G401 (cell line): Measurements from ENCODE around the gene PADI1. TPM values are rescaled to one million over a fixed set of nuclear protein-coding genes. Genes with fewer than 3 reads are reported as not detected.

Source experiments
- DNase-seq: peaks from one replicate; pipeline ENCODE4 v3.0.0-alpha.2; 2015; ENCODE audit warnings: low spot score
- in situ Hi-C: cut with HindIII; loops from 2 replicates; pipeline ENCODE4 v1.10.0; 2016; ENCODE audit warnings: low sequenced_read_pairs, mixed read lengths
- total RNA-seq: library from RNA; depleted of rRNA; stranded (reverse); fragments of >200 nt; shearing (Covaris generic); gene quantifications from 2 replicates; pipeline ENCODE4 v1.2.3, GENCODE V29; 2014

Gene PADI1
- total RNA-seq, 1 experiment from 2014 or later: not detected

GRCh38 chr1:17176306-17177061 is 28.4 kb upstream of the PADI1 start:
- DNase-seq: no peak
- in situ Hi-C loops: no loop called here

GRCh38 chr1:17177651-17178050 is 27.3 kb upstream of the PADI1 start:
- no peak for DNase-seq
- in situ Hi-C loops: no loop called here

GRCh38 chr1:17181781-17182464 is 23.0 kb upstream of the PADI1 start:
- DNase-seq: no peak
- in situ Hi-C loops: no loop called here

- in situ Hi-C loops: no loop called here
- DNase-seq: no peak
These were observed 21.4 kb upstream of the PADI1 start for GRCh38 chr1:17183388-17184160.

GRCh38 chr1:17184161-17184665 is 20.7 kb upstream of the PADI1 start:
- no peak for DNase-seq
- in situ Hi-C loops: no loop called here

GRCh38 chr1:17184822-17185484 is 20.0 kb upstream of the PADI1 start:
- DNase-seq: no peak
- in situ Hi-C loops: no loop called here

- in situ Hi-C loops: no loop called here
- DNase-seq: no peak
These were observed 19.5 kb upstream of the PADI1 start for GRCh38 chr1:17185485-17185860.

GRCh38 chr1:17186216-17186909 is 18.6 kb upstream of the PADI1 start:
- in situ Hi-C loops: no loop called here
- no peak for DNase-seq

- no peak for DNase-seq
- in situ Hi-C loops: no loop called here
These were observed 17.9 kb upstream of the PADI1 start for GRCh38 chr1:17187051-17187450.

GRCh38 chr1:17188217-17188616 is 16.7 kb upstream of the PADI1 start:
- in situ Hi-C loops: no loop called here

GRCh38 chr1:17188889-17189631 is 15.9 kb upstream of the PADI1 start:
- in situ Hi-C loops: no loop called here
- no peak for DNase-seq

More at GRCh38 chr1:17188217-17188616, 16.7 kb upstream of the PADI1 start:
- DNase-seq: no peak

GRCh38 chr1:17189632-17189990 is 15.3 kb upstream of the PADI1 start:
- no peak for DNase-seq
- in situ Hi-C loops: no loop called here

- DNase-seq: no peak
- in situ Hi-C loops: no loop called here
These were observed 14.6 kb upstream of the PADI1 start for GRCh38 chr1:17190010-17190995.

- in situ Hi-C loops: no loop called here
- no peak for DNase-seq
These were observed 13.0 kb upstream of the PADI1 start for GRCh38 chr1:17191990-17192242.

GRCh38 chr1:17192394-17193221 is 12.3 kb upstream of the PADI1 start:
- DNase-seq: no peak
- in situ Hi-C loops: no loop called here

GRCh38 chr1:17193222-17194132 is 11.5 kb upstream of the PADI1 start:
- DNase-seq: no peak
- in situ Hi-C loops: no loop called here
